ENCODE results near the gene TPM4.
A peak's percentile ranks its signal among the peaks of the same experiment; 100 is the strongest.

The TPM4 gene

DNA sequence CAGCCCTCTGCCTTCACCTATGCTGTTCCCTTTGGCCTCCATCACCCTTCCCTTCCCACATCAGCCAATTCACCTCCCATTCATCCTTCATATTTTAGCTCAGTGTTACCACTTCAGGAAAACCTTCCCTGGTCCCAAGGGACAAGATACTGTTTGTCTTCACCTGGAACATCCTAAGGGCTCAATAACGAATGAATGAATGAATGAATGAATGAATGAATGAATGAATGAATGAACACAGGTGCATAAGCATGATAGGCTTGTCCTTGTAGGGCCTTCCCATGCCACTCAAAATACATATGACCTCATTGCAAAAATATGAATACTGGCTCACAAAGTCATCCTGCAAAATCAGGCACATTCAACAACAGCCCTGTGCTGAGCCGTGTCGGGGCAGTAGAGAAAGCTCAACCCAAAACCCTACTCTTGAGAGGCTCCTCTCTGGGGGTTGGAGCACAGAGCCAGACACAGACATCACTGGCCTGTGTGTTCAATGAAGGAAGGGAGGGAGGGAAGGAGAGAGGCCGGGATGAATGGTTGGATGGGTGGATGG is 33.7 kb upstream of the TPM4 start:
- DNase-seq: no peak

DNA sequence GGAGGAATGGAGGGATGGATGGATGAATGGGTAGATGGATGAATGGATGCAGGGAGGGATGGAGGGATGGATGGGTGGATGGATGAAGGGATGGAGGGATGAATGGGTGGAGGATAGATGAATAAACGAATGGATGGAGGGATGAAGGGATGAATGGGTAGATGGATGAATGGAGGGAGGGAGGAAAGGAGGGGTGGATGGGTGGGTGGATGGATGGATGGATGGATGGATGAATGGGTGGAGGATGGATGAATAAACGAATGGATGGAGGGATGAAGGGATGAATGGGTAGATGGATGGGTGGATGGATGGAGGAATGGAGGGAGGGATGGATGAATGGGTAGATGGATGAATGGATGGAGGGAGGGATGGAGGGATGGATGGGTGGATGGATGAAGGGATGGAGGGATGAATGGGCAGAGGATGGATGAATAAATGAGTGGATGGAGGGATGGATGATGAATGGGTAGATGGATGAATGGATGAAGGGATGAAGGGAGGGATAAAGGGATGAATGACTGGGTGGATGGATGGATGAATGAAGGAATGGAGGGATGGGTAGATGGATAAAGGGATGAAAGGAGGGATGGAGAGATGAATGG is 33.0 kb upstream of the TPM4 start:
- DNase-seq: no peak

- no peak for DNase-seq
Measured at GRCh38 chr19:16044746-16045145, 31.5 kb upstream of the TPM4 start.

DNA sequence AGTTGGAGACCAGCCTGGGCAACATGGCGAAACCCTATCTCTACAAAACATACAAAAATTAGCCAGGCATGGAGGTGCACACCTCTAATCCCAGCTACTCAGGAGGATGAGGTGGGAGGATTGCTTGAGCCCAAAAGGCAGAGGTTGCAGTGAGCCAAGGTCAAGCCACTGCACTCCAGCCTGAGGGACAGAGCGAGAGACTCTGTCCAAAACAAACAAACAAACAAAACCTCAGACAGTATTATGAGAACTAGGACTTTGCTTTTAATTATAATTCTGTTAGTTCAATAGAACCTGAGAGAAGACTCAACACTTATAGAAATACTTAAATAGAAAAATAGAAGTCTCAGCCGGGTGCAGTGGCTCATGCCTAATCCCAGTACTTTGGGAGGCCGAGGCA is 31.1 kb upstream of the TPM4 start:
- DNase-seq: no peak

GRCh38 chr19:16045893-16046292 is 30.4 kb upstream of the TPM4 start:
- no peak for DNase-seq

GRCh38 chr19:16048583-16048982 is 27.7 kb upstream of the TPM4 start:
- DNase-seq: no peak

DNA sequence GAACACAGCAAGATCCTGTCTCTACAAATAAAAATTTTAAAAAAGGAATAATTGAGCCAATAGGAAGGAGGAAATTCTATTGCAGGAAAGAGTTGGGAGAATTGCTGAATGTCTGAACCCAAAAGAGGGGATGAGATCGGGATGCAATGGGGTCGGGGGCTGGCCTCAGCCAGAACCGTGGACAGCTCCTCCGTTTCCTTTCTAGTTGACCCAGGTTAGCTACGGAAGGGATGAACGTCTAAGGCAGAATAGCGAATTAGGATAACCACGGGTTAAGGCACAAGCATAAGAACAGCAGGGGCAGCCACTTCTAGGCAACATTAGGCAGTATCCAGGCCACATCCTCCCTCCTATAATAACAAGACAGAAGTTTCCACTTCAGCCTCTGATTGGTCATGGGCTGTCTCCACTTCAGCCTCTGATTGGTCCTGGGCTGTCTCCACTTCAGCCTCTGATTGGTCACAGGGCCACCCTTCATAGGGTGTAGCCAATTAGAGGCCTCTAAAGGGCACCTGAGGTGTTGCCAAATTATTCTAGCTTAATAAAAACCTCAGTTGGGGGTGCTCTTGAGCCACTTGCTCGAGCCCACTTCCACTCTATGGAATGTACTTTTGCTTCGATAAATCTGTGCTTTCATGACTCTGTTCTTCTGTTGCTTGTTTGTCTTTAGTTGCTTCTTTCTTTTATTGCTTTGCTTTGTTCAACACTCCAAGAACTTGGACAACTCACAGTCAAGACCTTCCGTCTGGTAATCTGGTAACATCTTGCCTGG is 24.9 kb upstream of the TPM4 start:
- DNase-seq: no peak

GRCh38 chr19:16052353-16052752 is 23.9 kb upstream of the TPM4 start:
- DNase-seq: no peak

GRCh38 chr19:16057062-16057461 is 19.2 kb upstream of the TPM4 start:
- DNase-seq: no peak

- DNase-seq: no peak
Measured at GRCh38 chr19:16060294-16060693, 16.0 kb upstream of the TPM4 start.

GRCh38 chr19:16061943-16062342 is 14.4 kb upstream of the TPM4 start:
- no peak for DNase-seq

DNA sequence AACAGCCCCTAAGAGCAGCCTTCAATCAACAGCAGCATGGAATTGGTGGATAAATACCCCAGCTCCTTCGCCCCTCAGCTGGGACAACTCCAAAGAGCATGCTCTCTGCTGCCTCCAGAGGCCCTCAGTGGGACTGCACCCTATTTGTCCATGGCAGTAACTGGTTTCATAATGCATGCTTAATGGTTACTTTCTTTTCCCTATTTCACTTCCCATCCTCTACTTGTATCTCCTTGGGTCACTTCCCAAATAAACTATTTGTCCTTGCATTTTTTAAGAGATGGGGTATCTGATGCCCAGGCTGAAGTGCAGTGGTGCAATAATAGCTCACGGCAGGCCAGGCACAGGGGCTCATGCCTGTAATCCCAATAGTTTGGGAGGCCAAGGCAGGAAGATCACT is 13.5 kb upstream of the TPM4 start:
- DNase-seq: peak; percentile 43

- no peak for DNase-seq
Measured at GRCh38 chr19:16064209-16064889, 11.9 kb upstream of the TPM4 start.

GRCh38 chr19:16066611-16067104 is 9.6 kb upstream of the TPM4 start:
- DNase-seq: peak; percentile 29

GRCh38 chr19:16067205-16067938 is 8.9 kb upstream of the TPM4 start:
- DNase-seq: peak; percentile 18

DNA sequence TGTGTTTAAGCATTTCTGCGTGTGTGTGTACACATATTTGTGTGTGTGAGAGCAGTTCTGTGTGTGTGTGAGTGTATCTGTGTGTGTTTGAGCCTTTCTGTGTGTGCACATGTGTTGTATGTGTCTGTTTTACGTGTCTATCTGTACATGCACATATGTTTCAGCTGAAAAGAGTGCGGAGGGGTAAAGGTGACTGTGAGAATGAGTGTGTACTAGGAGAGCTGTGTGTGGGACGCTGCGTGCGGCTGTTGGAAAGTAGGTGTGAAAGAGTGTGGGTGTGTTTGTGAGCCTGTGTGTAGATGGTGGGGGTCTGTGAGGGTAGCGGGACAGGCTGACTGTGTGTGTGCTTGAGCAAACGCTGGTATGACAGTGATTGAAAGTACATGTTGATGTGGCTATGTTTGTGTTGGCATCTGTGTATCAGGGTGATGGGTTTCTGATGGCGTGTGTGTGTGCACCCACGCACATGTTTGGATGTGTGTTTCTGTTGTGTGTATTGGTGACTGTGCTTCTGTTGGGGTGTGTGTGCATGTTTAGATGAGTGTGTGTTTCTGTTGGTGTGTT is 7.5 kb upstream of the TPM4 start:
- DNase-seq: no peak

GRCh38 chr19:16069813-16070365 is 6.4 kb upstream of the TPM4 start:
- no peak for DNase-seq

DNA sequence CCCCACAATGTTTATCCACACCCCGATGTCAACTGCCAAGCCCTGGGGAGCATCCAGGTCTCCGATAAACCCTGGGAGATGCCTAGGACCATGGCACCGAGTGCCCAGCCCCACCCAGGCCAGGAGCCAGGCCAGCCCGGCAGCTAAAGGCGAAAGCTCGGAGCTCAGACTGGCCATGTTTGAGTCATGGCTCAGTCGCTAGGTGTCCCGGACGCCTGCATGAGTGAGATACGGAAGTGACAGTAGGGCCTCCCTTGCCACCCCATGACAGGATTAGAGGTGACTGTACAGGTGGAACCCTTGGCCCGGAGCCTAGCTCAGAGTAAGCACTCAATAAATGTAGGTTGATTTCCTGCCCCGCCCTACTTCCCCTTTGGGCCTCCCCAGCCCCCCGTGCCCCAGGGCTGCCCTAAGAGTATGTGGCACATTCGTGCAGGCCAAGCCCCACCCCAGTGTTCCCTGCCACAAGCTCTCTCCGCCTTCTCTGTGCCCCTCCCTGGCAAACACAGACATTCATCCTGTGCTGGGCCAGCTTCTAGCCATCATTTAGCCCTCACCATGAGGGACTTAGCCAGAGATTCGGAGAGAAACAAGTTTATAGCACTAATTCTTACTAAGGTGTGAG is 5.8 kb upstream of the TPM4 start:
- DNase-seq: peak; percentile 24

GRCh38 chr19:16071072-16071691 is 5.1 kb upstream of the TPM4 start:
- DNase-seq: no peak

DNA sequence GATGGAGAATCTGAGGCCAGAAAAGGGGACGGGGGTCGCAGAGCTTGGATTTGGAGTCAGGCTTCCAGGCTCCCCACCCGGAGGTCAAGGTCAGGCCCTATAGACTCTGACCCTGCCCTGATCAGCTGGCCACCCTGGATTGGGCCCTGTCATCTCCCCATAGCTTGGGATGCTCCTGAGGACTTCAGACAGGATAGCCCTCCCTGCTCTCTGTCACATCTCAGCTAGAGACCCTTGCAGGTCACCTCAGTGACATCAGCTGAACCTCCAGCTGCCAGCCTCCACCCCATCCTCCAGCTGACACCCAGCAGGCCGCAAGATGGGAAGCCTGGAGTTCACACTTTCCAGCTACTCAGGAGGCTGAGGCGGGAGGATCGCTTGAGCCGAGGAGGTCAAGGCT is 2.8 kb upstream of the TPM4 start:
- no peak for DNase-seq

DNA sequence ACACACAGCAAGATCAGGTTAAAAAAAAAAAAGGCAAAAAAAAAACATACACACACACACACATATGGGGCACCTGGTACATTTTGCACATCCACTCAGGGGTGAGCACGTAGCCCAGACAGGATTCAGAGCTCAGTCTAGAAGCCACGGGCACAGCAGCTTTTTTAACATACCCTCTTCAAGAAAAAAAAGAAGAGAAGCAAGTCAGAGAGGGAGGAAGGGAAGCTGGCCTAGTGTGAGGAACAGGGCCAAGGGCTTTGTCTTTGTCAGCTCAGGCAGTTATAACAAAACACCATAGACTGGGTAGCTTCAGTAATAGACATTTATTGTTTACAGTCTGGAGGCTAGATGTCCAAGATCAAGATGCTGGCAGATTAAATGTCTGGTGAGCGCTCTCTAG is 2.3 kb upstream of the TPM4 start:
- DNase-seq: no peak

Data from DMS53 (cell line).